Caki2 (cell line): ENCODE measurements around the gene KDELR3. TPM values are rescaled to one million over a fixed set of nuclear protein-coding genes. Genes with fewer than 3 reads are reported as not detected.

Experiments
- DNase-seq: peaks from one replicate; pipeline ENCODE4 v3.0.0-alpha.2; 2015; ENCODE audit warnings: low read depth
- in situ Hi-C: cut with HindIII; loops from 2 replicates; pipeline ENCODE4 v1.10.0; 2016; ENCODE audit warnings: low sequenced_read_pairs, low pct_unique_long_range_greater_than_20kb, mixed read lengths
- total RNA-seq: library from RNA; depleted of rRNA; stranded (reverse); fragments of >200 nt; shearing (Covaris generic); gene quantifications from 2 replicates; pipeline ENCODE4 v1.2.3, GENCODE V29; 2014; ENCODE audit warnings: low replicate concordance

The KDELR3 gene
- total RNA-seq, 1 experiment from 2014 or later: 250 TPM

DNA sequence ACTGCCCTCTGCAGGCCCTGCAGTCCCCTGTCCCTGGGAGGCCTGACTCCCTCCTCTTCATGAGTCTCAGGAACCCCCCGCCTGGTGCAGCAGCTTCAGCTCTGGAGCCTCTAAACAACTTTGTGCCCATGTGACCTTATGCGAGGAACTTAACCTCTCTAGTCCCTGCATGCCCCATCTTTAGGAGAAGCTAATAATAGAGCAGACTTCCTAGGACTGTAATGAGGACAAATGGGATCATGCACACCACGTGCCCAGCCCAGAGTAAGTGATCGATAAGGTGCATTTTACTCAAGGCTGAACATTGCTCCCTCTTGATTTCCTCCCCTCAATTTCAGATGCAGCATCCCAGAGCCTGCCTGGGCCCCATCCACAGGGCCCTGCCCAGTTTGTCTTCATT, 31.9 kb upstream of the KDELR3 start:
- in situ Hi-C loops: no loop called here
- DNase-seq: no peak

GRCh38 chr22:38436629-38437395, 31.1 kb upstream of the KDELR3 start:
- no peak for DNase-seq
- in situ Hi-C loops: no loop called here

GRCh38 chr22:38437416-38437815, 30.5 kb upstream of the KDELR3 start:
- DNase-seq: no peak
- in situ Hi-C loops: no loop called here

DNA sequence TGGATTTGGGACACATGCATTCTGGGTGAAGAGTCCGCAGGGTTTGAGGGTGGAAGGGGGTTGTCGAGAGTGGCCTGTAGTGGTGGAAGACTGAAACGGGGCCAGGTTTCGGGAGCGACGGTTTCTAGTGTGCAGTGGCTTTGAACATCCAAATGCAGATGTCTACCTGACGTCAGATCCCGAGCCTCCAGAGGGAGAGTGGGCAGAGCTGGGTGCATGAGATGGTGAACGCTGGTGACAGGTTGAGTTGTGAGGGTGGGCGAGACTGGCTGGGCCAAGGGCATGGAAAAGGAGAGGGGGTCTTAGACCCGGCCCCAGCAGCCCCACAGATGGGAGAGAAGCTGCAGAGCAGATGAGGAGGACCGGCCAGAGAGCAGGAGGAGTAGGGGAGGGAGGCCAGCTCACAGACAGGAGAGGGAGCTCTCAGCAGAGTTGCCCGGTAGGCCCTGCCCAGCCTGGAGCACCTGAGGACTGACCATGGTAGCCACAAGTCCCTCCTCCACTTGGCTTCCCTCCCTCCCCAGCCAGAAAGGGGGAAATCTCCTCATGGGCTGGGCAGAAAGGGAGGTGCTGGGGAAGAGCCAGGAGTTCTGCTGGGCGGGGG, 27.0 kb upstream of the KDELR3 start:
- DNase-seq: no peak
- in situ Hi-C loops: no loop called here

DNA sequence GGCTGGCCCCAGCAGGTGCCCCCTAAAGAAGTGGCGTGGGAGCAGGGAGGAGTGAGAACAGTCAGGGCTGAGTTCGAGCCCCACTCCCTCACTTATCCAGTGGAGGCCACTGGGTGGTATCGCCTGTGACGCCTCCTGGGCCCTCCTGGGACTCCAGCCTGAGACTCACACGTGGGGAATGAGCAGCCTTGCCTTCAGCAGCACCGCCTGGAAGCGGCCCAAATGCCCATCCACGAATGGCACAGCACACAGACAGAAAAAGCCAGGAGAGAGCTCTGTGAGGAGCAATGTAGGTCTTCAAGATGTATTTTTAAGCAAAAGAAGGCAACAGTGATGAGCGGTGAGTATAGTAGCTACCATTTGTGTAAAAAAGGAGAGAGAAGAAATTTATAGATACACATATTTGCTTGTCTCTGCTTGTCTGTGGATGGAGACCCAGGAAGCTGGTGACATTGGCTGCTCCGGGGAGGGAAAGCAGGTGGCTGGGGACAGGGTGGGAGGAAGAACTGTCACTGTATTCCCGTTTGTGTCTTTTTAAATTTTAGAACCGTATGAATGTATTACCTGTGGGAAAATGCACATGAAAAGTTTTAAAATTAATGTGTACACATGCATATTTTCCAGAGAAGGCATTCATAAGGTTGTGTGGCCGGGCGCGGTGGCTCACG, 26.1 kb upstream of the KDELR3 start:
- in situ Hi-C loops: no loop called here
- no peak for DNase-seq

GRCh38 chr22:38442967-38443627, 24.8 kb upstream of the KDELR3 start:
- peak; percentile 53 for DNase-seq
- in situ Hi-C loops: no loop called here

GRCh38 chr22:38443628-38444521, 24.0 kb upstream of the KDELR3 start:
- no peak for DNase-seq
- in situ Hi-C loops: no loop called here

DNA sequence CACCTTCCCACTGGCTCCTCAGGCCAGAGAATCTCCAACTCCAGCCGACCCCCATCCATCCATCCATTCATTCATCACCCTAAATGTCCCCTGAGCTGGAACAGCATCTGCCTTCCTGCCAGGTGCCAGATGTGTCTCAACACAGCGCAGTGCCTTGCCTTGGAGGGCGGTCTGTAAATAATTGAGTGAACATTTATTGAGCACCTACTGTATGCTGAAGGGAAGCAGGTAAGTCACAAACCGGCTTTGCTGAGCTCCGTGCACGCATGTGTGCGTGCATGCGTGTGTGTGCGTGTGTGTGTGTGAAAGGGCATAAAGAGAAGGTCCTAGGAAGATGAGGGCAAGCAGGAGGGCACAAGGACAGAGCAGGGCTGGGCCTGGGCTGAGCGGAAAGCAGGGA, 23.1 kb upstream of the KDELR3 start:
- in situ Hi-C loops: no loop called here
- DNase-seq: no peak

- no peak for DNase-seq
- in situ Hi-C loops: no loop called here
Observed at GRCh38 chr22:38446018-38446601, 21.8 kb upstream of the KDELR3 start.

DNA sequence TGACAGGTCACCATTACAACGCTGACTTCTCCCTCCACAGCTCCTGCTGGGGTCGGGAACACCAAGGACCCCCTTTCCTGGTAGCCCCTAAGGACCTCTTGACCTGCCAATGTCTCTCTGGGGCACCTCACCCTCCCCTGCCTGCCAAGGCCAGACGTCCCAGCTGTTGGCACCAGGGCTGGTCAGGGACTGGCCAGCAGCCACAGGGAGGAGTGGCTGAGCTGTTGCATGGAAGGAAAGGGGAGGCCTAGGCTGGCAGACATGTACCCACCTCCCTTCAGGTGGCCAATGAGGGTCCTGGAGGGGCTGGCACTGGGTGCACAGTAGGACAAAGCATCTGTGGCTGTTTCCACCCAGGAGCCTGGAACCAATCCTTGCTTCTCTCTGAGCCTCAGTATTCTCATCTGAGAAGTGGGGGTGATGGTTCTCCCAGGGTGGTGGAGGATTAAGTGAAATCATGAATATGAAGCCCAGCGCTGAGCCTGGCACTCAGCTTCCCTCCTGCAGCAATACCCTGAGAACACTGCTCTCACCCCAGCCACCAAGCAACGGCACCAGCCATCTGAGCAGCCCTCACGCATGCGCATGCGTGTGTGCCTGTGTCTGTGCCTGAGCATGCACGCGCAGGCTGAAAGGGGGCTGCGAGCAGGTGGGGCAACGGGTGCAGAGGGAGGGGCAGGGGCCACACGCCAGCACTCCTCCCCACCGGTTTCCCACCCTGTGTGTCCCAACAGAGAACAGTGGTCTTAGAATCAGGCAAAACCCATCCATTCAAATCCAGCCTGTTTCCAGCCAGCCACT, 18.8 kb upstream of the KDELR3 start:
- in situ Hi-C loops: no loop called here
- DNase-seq: no peak

GRCh38 chr22:38449776-38450175, 18.1 kb upstream of the KDELR3 start:
- in situ Hi-C loops: no loop called here
- no peak for DNase-seq

- in situ Hi-C loops: no loop called here
- no peak for DNase-seq
Observed at GRCh38 chr22:38450234-38450797, 17.6 kb upstream of the KDELR3 start.

DNA sequence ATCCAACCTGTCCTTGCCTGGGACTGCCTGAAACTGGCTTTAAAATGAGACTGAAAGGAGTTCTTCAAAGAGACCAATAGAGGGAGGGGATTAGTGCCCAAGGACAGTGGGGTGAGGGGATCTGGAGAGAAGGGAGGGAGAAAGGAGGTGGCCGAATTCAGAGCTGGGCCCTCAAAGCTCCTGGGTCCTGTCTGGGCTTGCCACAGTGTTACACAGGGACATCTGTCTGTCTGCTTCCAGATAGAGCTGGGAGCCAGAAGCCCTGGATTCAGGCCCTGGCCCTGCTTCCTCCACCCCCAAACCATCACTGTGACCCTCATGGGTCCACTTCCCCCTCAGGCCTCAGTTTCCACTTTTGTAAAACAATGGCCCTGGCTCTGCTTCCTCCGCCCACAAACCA, 16.5 kb upstream of the KDELR3 start:
- in situ Hi-C loops: no loop called here
- DNase-seq: no peak

- no peak for DNase-seq
Observed at GRCh38 chr22:38451864-38452263, 16.0 kb upstream of the KDELR3 start.

DNA sequence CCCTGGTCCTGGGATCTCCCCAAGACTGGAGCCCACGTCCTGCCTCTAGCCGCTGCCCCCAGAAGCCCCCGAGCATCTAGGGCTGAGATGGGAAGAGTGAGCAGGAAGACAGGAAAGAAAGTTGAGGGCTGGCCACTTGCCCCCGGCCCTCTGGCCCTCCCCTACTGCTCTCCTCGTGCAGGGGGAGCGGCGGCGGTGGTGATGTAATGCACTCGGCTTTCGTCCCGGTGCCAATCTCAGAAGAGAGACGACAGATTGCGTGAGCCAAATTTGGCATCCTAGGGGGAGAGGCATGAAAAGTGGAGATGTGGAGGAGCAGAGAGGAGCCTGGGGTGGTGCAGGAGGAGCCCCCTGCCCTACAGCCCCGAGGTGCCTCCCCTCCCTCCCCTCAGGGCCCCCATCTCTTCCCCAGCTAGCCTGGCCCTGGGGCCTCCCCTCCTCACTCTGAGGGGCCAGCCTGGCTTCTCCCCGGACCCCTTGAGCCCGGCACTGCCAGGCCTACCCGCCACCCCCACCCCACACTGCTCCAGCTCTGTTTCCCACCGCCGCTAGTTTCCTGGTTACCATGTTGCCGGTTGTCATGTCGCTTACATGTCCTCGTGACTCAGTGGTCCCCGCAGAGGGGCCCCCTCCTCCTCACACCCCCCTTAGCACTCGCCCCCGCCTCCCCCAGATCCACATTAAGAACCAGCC, 15.4 kb upstream of the KDELR3 start:
- in situ Hi-C loops: no loop called here
- DNase-seq: no peak

More at GRCh38 chr22:38451864-38452263, 16.0 kb upstream of the KDELR3 start:
- in situ Hi-C loops: no loop called here

GRCh38 chr22:38453066-38453672, 14.7 kb upstream of the KDELR3 start:
- in situ Hi-C loops: no loop called here
- no peak for DNase-seq
